Effector memory CD8-positive, alpha-beta T cell (primary cell): ENCODE results near the gene DDIT3.

Source experiments
- ATAC-seq: fragments of 150-1000 bp; cut with Tn5 transposase; replicated peaks from 2 replicates; pipeline ENCODE4 v1.10.0; 2021; ENCODE audit warnings: mild to moderate bottlenecking, moderate library complexity
- DNase-seq, 3 experiments: peaks; one replicate each; pipeline ENCODE4 v3.0.0; 2021
- H3K27ac Mint-ChIP-seq, 2 donors: one replicate each; pipeline ENCODE4 v1.8.0; 2022; ENCODE audit warnings: mild to moderate bottlenecking in 2 of 2, mixed read lengths in 2 of 2, moderate library complexity in 2 of 2
- H3K27me3 Mint-ChIP-seq, 2 donors: one replicate each; pipeline ENCODE4 v1.8.0; 2022; ENCODE audit warnings: mixed read lengths in 2 of 2
- H3K36me3 Mint-ChIP-seq: one replicate; pipeline ENCODE4 v1.8.0; 2022; ENCODE audit warnings: mild to moderate bottlenecking, moderate library complexity, mixed read lengths; ENCODE audit not compliant: insufficient read depth
- H3K4me1 Mint-ChIP-seq, 2 donors: one replicate each; pipeline ENCODE4 v1.8.0; 2022; ENCODE audit warnings: low read depth in 2 of 2, mixed read lengths in 2 of 2
- H3K4me3 Mint-ChIP-seq, 2 donors: one replicate each; pipeline ENCODE4 v1.8.0; 2022; ENCODE audit warnings: mild to moderate bottlenecking in 2 of 2, mixed read lengths in 2 of 2, moderate library complexity in 2 of 2
- H3K9me3 Mint-ChIP-seq, 2 donors: one replicate each; pipeline ENCODE4 v1.8.0; 2022; ENCODE audit warnings: mixed read lengths in 2 of 2

The DDIT3 gene

GRCh38 chr12:57474862-57475261, 45.5 kb downstream of the DDIT3 start:
- H3K9me3 Mint-ChIP-seq = no peaks in the 10 kb centered on the region
- peaks cover 91% of the 10 kb centered on the region for H3K36me3 Mint-ChIP-seq
- ATAC-seq (no peak), DNase-seq (no peak)
- peak overlapping the region; percentile 78 to 90 for H3K27ac Mint-ChIP-seq
- H3K4me3 Mint-ChIP-seq = peak overlapping the region; percentile 77 to 98
- no peaks in the 10 kb centered on the region for H3K27me3 Mint-ChIP-seq
- H3K4me1 Mint-ChIP-seq = peaks cover 58 to 69% of the 10 kb centered on the region in 2 donors

- Mint-ChIP-seq H3K36me3 (peaks cover 91% of the 10 kb centered on the region), H3K4me3 (peak overlapping the region; percentile 77 to 98), H3K9me3 (no peaks in the 10 kb centered on the region), H3K4me1 (peaks cover 54 to 64% of the 10 kb centered on the region in 2 donors), H3K27me3 (no peaks in the 10 kb centered on the region), H3K27ac (peak overlapping the region; percentile 78 to 90)
- DNase-seq = no peak
- no peak for ATAC-seq
These were observed 45.9 kb downstream of the DDIT3 start for GRCh38 chr12:57474430-57474829.

- peaks cover 48 to 59% of the 10 kb centered on the region in 2 donors for H3K4me1 Mint-ChIP-seq
- H3K27me3 Mint-ChIP-seq = no peaks in the 10 kb centered on the region
- H3K27ac Mint-ChIP-seq = peak overlapping the region; percentile 78 to 90
- H3K36me3 Mint-ChIP-seq = peaks cover 91% of the 10 kb centered on the region
- no peak for ATAC-seq
- DNase-seq = no peak
- H3K9me3 Mint-ChIP-seq = no peaks in the 10 kb centered on the region
- peak overlapping the region; percentile 77 to 98 for H3K4me3 Mint-ChIP-seq
These were observed 46.4 kb downstream of the DDIT3 start for GRCh38 chr12:57473886-57474285.

GRCh38 chr12:57473392-57473791, 46.9 kb downstream of the DDIT3 start:
- Mint-ChIP-seq H3K9me3 (no peaks in the 10 kb centered on the region), H3K4me1 (peaks cover 43 to 55% of the 10 kb centered on the region in 2 donors), H3K27me3 (no peaks in the 10 kb centered on the region), H3K4me3 (peak overlapping the region; percentile 36 to 77), H3K36me3 (peaks cover 86% of the 10 kb centered on the region), H3K27ac (peak overlapping the region; percentile 59 to 90)
- DNase-seq = no peak
- ATAC-seq = no peak

- H3K36me3 Mint-ChIP-seq = peaks cover 77% of the 10 kb centered on the region
- H3K4me3 Mint-ChIP-seq = no peak overlapping the region
- peak overlapping the region; percentile 84 to 90 for H3K27ac Mint-ChIP-seq
- ATAC-seq = no peak
- DNase-seq = no peak
- peaks cover 36 to 54% of the 10 kb centered on the region in 2 donors for H3K4me1 Mint-ChIP-seq
- no peaks in the 10 kb centered on the region for H3K9me3 Mint-ChIP-seq
- H3K27me3 Mint-ChIP-seq = no peaks in the 10 kb centered on the region
These were observed 47.9 kb downstream of the DDIT3 start for GRCh38 chr12:57472391-57472790.

GRCh38 chr12:57471661-57472060, 48.7 kb downstream of the DDIT3 start:
- Mint-ChIP-seq H3K36me3 (peaks cover 73% of the 10 kb centered on the region), H3K4me3 (no peak overlapping the region), H3K9me3 (no peaks in the 10 kb centered on the region), H3K27me3 (no peaks in the 10 kb centered on the region), H3K4me1 (peaks cover 31 to 52% of the 10 kb centered on the region in 2 donors), H3K27ac (peak overlapping the region; percentile 84 to 90)
- ATAC-seq = no peak
- DNase-seq = no peak

GRCh38 chr12:57470970-57471656, 49.2 kb downstream of the DDIT3 start:
- no peaks in the 10 kb centered on the region for H3K9me3 Mint-ChIP-seq
- H3K4me1 Mint-ChIP-seq = peaks cover 25 to 46% of the 10 kb centered on the region in 2 donors
- peak overlapping the region; percentile 84 to 90 for H3K27ac Mint-ChIP-seq
- H3K27me3 Mint-ChIP-seq = no peaks in the 10 kb centered on the region
- peaks cover 69% of the 10 kb centered on the region for H3K36me3 Mint-ChIP-seq
- ATAC-seq (no peak), DNase-seq (no peak)
- no peak overlapping the region for H3K4me3 Mint-ChIP-seq

GRCh38 chr12:57470286-57470969, 49.9 kb downstream of the DDIT3 start:
- Mint-ChIP-seq H3K27ac (peak overlapping the region in 1 of 2 donors; percentile 90), H3K36me3 (peaks cover 73% of the 10 kb centered on the region), H3K9me3 (no peaks in the 10 kb centered on the region), H3K4me1 (peaks cover 24 to 52% of the 10 kb centered on the region in 2 donors), H3K27me3 (no peaks in the 10 kb centered on the region), H3K4me3 (no peak overlapping the region)
- DNase-seq (no peak), ATAC-seq (no peak)

GRCh38 chr12:57469296-57470164, 50.8 kb downstream of the DDIT3 start:
- Mint-ChIP-seq H3K36me3 (peaks cover 67% of the 10 kb centered on the region), H3K9me3 (no peaks in the 10 kb centered on the region), H3K27ac (peak overlapping the region in 1 of 2 donors; percentile 44), H3K4me3 (no peak overlapping the region), H3K27me3 (peaks cover 0 to 8% of the 10 kb centered on the region in 2 donors), H3K4me1 (peaks cover 22 to 49% of the 10 kb centered on the region in 2 donors)
- no peak for DNase-seq
- no peak for ATAC-seq

- H3K9me3 Mint-ChIP-seq = no peaks in the 10 kb centered on the region
- DNase-seq (no peak), ATAC-seq (no peak)
- H3K27me3 Mint-ChIP-seq = peaks cover 0 to 15% of the 10 kb centered on the region in 2 donors
- no peak overlapping the region for H3K4me3 Mint-ChIP-seq
- H3K27ac Mint-ChIP-seq = peak overlapping the region; percentile 49 to 63
- peaks cover 12 to 38% of the 10 kb centered on the region in 2 donors for H3K4me1 Mint-ChIP-seq
- H3K36me3 Mint-ChIP-seq = peaks cover 51% of the 10 kb centered on the region
These were observed 52.4 kb downstream of the DDIT3 start for GRCh38 chr12:57467915-57468314.

GRCh38 chr12:57467212-57467874, 53.0 kb downstream of the DDIT3 start:
- Mint-ChIP-seq H3K4me3 (no peak overlapping the region), H3K4me1 (peaks cover 18 to 43% of the 10 kb centered on the region in 2 donors), H3K9me3 (no peaks in the 10 kb centered on the region), H3K27ac (peak overlapping the region; percentile 49 to 71), H3K36me3 (peaks cover 48% of the 10 kb centered on the region), H3K27me3 (peaks cover 0 to 20% of the 10 kb centered on the region in 2 donors)
- no peak for DNase-seq
- no peak for ATAC-seq
